GM12878 (cell line): Measurements from ENCODE around the gene EIF2S1. TPM values are rescaled to one million over a fixed set of nuclear protein-coding genes. Genes with fewer than 3 reads are reported as not detected.

Experiments
- BACH1 ChIP-seq: fragments of 450-650 bp; IDR thresholded peaks from 2 replicates; pipeline ENCODE4 v1.6.1; 2017; ENCODE audit warnings: mild to moderate bottlenecking, borderline replicate concordance
- CHD1 ChIP-seq: IDR thresholded peaks from 2 replicates; pipeline ENCODE4 v1.6.1; 2012; ENCODE audit warnings: low read depth, low read length, improper control_type of control experiment
- GATAD2B ChIP-seq: fragments of 450-650 bp; conservative IDR thresholded peaks from 2 replicates; pipeline ENCODE4 v1.6.1; 2017; ENCODE audit warnings: low read depth, mild to moderate bottlenecking, moderate library complexity
- HDGF ChIP-seq: fragments of 450-650 bp; IDR thresholded peaks from 2 replicates; pipeline ENCODE4 v1.6.1; 2016; ENCODE audit warnings: antibody characterized with exemption
- IKZF2 ChIP-seq, 2 experiments: fragments of 450-650 bp; IDR thresholded peaks; 2 replicates each; pipeline ENCODE4 v1.6.1; 2017; ENCODE audit warnings: mild to moderate bottlenecking in 2 of 2, moderate library complexity in 2 of 2
- MEF2B ChIP-seq: fragments of 450-650 bp; IDR thresholded peaks from 2 replicates; pipeline ENCODE4 v1.6.1; 2018; ENCODE audit warnings: mild to moderate bottlenecking, moderate library complexity; ENCODE audit not compliant: partially characterized antibody, poor library complexity, severe bottlenecking
- MTA2 ChIP-seq: fragments of 450-650 bp; IDR thresholded peaks from 2 replicates; pipeline ENCODE4 v1.6.1; 2016; ENCODE audit warnings: low read depth, mild to moderate bottlenecking, moderate library complexity
- MXI1 ChIP-seq: fragments of 150-350 bp; IDR thresholded peaks from 2 replicates; pipeline ENCODE4 v1.6.1; 2011; ENCODE audit warnings: low read depth, mild to moderate bottlenecking, inconsistent platforms, low read length, improper control_type of control experiment
- MYC ChIP-seq: IDR thresholded peaks from 2 replicates; pipeline ENCODE4 v1.6.1; 2011; ENCODE audit warnings: mild to moderate bottlenecking, low read length, moderate library complexity, inconsistent platforms; ENCODE audit not compliant: insufficient read depth, insufficient replicate concordance, insufficient read length, severe bottlenecking
- NR2C1 ChIP-seq: fragments of 450-650 bp; IDR thresholded peaks from 2 replicates; pipeline ENCODE4 v1.6.1; 2017; ENCODE audit warnings: antibody characterized with exemption, mild to moderate bottlenecking, moderate library complexity
- NR2F1 ChIP-seq: fragments of 450-650 bp; conservative IDR thresholded peaks from 2 replicates; pipeline ENCODE4 v1.6.1; 2017; ENCODE audit warnings: mild to moderate bottlenecking
- PAX5 ChIP-seq: IDR thresholded peaks from 2 replicates; pipeline ENCODE4 v1.6.1; 2011; ENCODE audit warnings: low read depth, low read length, borderline replicate concordance
- RB1 ChIP-seq: fragments of 450-650 bp; formaldehyde crosslinking; IDR thresholded peaks from 2 replicates; pipeline ENCODE4 v1.6.1; 2017; ENCODE audit warnings: mild to moderate bottlenecking, borderline replicate concordance
- RELB ChIP-seq: fragments of 450-650 bp; IDR thresholded peaks from 2 replicates; pipeline ENCODE4 v1.6.1; 2017; ENCODE audit warnings: low read depth, mild to moderate bottlenecking, moderate library complexity
- REST ChIP-seq: IDR thresholded peaks from 2 replicates; pipeline ENCODE4 v1.6.1; 2012; ENCODE audit warnings: mild to moderate bottlenecking, low read depth, low read length
- SIN3A ChIP-seq: IDR thresholded peaks from 2 replicates; pipeline ENCODE4 v1.6.1; 2012; ENCODE audit warnings: low read depth, low read length, improper control_type of control experiment
- SREBF1 ChIP-seq: IDR thresholded peaks from 2 replicates; pipeline ENCODE4 v1.6.1; 2012; ENCODE audit warnings: mild to moderate bottlenecking, low read length
- ZSCAN29 ChIP-seq: fragments of 450-650 bp; IDR thresholded peaks from 2 replicates; pipeline ENCODE4 v1.6.1; 2017; ENCODE audit warnings: mild to moderate bottlenecking, moderate library complexity
- polyA plus RNA-seq, 11 experiments: library from polyadenylated mRNA; depleted of rRNA in 4 of 11; unstranded in 6 of 11; stranded (reverse) in 5 of 11; fragments of >200 nt; fragmentation: Nextera tagmentation in 4 of 11; fragmentation: Illumina TruSeq in 1 of 11; extraction: Ambion mirVana in 4 of 11; extraction: Trizol in 1 of 11; gene quantifications; 1 replicate in 1 of 11; 2 replicates in 10 of 11; pipeline versions ENCODE4 v1.2.1 to v1.2.3, GENCODE V29; 2011 to 2016; ENCODE audit warnings: inconsistent platforms in 2 of 11, missing spikeins in 2 of 11, low read depth in 1 of 11
- total RNA-seq, 4 experiments: library from RNA; depleted of rRNA in 3 of 4; stranded (reverse); fragments of >200 nt in 3 of 4; fragmentation: Illumina TruSeq in 1 of 4; extraction: Trizol in 1 of 4; gene quantifications; 2 replicates each; pipeline versions ENCODE4 v1.2.1 to v1.2.3, GENCODE V29; 2013 to 2021
- TF ChIP-seq, protein P1 (sequence below): IDR thresholded peaks from 2 replicates; pipeline ENCODE4 v1.6.1; 2011; ENCODE audit warnings: low read depth, mild to moderate bottlenecking, low read length, moderate library complexity, borderline replicate concordance; ENCODE audit errors: extremely low read depth
- TF ChIP-seq, protein P2 (sequence below): fragments of 450-650 bp; IDR thresholded peaks from 2 replicates; pipeline ENCODE4 v1.6.1; 2017; ENCODE audit warnings: mild to moderate bottlenecking, low read depth, inconsistent platforms; ENCODE audit not compliant: poor library complexity, severe bottlenecking

Gene EIF2S1
- total and polyA plus RNA-seq, 10 of the 15 experiments (the other 5 are each of a cell fraction or from before 2014, with no cell fraction given), result 155 to 563 (median 262) TPM

- no peak for TF ChIP-seq NR2C1
- peak; percentile 92; the same call in 1 of the 2 replicates for TF ChIP-seq RB1
- TF ChIP-seq SREBF1, result no peak
- no peak for TF ChIP-seq PAX5
- no peak for TF ChIP-seq NR2F1
- peak; percentile 11; the same call in 1 of the 2 replicates for TF ChIP-seq RELB
- 0 out of 2 replicates have a peak, but pooled peaks have one; percentile 30 for TF ChIP-seq BACH1
- TF ChIP-seq MXI1, result peak; percentile 2; the same call in 1 of the 2 replicates
- TF ChIP-seq CHD1, result no peak
- peak; percentile 57; the same call in 1 of the 2 replicates for TF ChIP-seq REST
- 0 out of 4 replicates have a peak, but pooled peaks of 1 of the 2 experiments have one; percentile 35 for TF ChIP-seq IKZF2 (IDR thresholded peaks at IDR 0.05)
- no peak for TF ChIP-seq MYC
- TF ChIP-seq, protein P1, sequence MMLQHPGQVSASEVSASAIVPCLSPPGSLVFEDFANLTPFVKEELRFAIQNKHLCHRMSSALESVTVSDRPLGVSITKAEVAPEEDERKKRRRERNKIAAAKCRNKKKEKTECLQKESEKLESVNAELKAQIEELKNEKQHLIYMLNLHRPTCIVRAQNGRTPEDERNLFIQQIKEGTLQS, result no peak
- TF ChIP-seq ZSCAN29, result no peak
- TF ChIP-seq, protein P2, sequence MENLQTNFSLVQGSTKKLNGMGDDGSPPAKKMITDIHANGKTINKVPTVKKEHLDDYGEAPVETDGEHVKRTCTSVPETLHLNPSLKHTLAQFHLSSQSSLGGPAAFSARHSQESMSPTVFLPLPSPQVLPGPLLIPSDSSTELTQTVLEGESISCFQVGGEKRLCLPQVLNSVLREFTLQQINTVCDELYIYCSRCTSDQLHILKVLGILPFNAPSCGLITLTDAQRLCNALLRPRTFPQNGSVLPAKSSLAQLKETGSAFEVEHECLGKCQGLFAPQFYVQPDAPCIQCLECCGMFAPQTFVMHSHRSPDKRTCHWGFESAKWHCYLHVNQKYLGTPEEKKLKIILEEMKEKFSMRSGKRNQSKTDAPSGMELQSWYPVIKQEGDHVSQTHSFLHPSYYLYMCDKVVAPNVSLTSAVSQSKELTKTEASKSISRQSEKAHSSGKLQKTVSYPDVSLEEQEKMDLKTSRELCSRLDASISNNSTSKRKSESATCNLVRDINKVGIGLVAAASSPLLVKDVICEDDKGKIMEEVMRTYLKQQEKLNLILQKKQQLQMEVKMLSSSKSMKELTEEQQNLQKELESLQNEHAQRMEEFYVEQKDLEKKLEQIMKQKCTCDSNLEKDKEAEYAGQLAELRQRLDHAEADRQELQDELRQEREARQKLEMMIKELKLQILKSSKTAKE, result no peak
- TF ChIP-seq GATAD2B, result no peak
- no peak for TF ChIP-seq MTA2
- TF ChIP-seq MEF2B, result peak; percentile 7
- 0 out of 2 replicates have a peak, but pooled peaks have one; percentile 24 for TF ChIP-seq HDGF
- peak; percentile 60; the same call in 1 of the 2 replicates for TF ChIP-seq SIN3A
Observed at GRCh38 chr14:67360470-67361206, 510 bp downstream of the EIF2S1 start (continued).
